Epithelial cell of proximal tubule (primary cell): ENCODE results near the gene SLCO4A1. TPM values are rescaled to one million over a fixed set of nuclear protein-coding genes. Genes with fewer than 3 reads are reported as not detected.

ENCODE experiments used
- DNase-seq: peaks from one replicate; pipeline ENCODE4 v3.0.0-alpha.2; 2011; ENCODE audit warnings: low read depth
- H3K4me3 ChIP-seq: 2 replicates; pipeline ENCODE4 v1.5.1; 2011; ENCODE audit warnings: low read depth, mild to moderate bottlenecking, low read length
- total RNA-seq: library from RNA; depleted of rRNA; stranded (reverse); fragments of >200 nt; gene quantifications from 2 replicates; pipeline ENCODE4 v1.2.3, GENCODE V29; 2015
- TF ChIP-seq, protein P1 (sequence below): conservative IDR thresholded peaks from 2 replicates; pipeline ENCODE4 v1.5.1; 2012; ENCODE audit warnings: low read depth, mild to moderate bottlenecking, low read length

SLCO4A1 gene
- total RNA-seq, 1 donor from 2014 or later, result 57.3 TPM

- TF ChIP-seq, protein P1, sequence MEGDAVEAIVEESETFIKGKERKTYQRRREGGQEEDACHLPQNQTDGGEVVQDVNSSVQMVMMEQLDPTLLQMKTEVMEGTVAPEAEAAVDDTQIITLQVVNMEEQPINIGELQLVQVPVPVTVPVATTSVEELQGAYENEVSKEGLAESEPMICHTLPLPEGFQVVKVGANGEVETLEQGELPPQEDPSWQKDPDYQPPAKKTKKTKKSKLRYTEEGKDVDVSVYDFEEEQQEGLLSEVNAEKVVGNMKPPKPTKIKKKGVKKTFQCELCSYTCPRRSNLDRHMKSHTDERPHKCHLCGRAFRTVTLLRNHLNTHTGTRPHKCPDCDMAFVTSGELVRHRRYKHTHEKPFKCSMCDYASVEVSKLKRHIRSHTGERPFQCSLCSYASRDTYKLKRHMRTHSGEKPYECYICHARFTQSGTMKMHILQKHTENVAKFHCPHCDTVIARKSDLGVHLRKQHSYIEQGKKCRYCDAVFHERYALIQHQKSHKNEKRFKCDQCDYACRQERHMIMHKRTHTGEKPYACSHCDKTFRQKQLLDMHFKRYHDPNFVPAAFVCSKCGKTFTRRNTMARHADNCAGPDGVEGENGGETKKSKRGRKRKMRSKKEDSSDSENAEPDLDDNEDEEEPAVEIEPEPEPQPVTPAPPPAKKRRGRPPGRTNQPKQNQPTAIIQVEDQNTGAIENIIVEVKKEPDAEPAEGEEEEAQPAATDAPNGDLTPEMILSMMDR, result no peak
- no peak for DNase-seq
- H3K4me3 ChIP-seq, result peak overlapping the region; percentile 91
Measured at GRCh38 chr20:62645613-62646012, 3.3 kb downstream of the SLCO4A1 start.

- DNase-seq, result no peak
- TF ChIP-seq, protein P1, result no peak
- H3K4me3 ChIP-seq, result peak overlapping the region; percentile 91
Measured at GRCh38 chr20:62646851-62647520, 4.7 kb downstream of the SLCO4A1 start.

GRCh38 chr20:62647521-62648317 is 5.4 kb downstream of the SLCO4A1 start:
- DNase-seq, result no peak
- no peak overlapping the region for H3K4me3 ChIP-seq
- TF ChIP-seq, protein P1, result no peak

- TF ChIP-seq, protein P1, result no peak
- no peak overlapping the region for H3K4me3 ChIP-seq
- no peak for DNase-seq
Measured at GRCh38 chr20:62648318-62648995, 6.2 kb downstream of the SLCO4A1 start.

DNA sequence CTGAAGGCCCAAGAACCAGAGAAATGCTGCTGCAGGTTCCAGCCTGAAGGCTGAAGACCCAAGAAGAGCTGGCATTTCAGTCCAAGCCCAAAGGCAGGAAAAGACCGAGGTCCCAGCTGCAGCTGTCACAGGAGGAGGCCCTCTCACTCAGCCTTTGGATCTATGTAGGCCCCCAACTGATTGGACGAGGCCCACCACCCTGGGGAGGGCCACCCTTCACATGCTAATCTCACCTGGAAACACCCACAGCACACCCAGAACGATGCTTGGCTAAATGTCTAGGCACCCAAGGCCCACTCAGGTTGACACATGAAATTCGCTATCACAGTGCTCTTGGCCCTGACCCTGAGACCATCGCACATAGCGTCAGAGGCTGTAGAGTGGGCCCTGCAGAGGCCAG is 6.8 kb downstream of the SLCO4A1 start:
- TF ChIP-seq, protein P1, result no peak
- no peak overlapping the region for H3K4me3 ChIP-seq
- no peak for DNase-seq

DNA sequence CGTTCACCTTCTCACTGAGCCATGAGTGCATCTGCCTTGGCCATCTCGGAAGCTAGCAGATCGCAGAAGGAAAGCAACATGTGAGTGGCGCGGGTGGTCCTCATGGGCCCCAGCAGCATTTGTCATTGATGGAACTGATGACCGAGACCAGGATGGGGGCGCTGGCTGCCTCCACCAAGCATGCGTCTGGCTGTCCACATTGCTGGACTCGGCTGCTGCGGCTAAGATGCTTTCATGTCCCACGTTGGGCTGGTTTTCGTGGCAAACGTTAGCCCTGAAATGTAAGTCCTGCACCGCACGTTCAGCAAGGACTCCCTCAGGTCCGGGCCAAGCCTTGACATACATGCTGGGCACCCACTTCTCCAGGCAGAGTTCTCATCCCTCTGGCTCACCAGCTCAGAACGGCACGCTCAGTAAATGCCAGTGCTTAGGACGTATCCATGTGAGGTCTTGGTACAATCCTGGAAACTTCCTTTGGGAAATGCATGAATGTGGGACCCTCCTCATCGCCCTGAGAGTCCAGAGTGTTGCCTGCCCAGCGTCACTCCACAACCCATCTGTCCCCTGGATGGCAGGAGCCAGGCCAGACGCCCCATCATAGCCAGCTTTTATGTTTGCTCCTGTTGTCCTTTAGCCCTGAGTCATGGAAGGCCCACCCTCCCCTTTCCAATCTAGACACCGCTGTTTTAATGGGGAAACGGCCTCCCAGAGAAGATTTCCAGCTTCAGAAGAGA is 8.4 kb downstream of the SLCO4A1 start:
- TF ChIP-seq, protein P1, result no peak
- DNase-seq, result no peak
- H3K4me3 ChIP-seq, result no peak overlapping the region
